NCI-H510A treated with DMSO at 0.1 percent for 48 hours (cell line): ENCODE measurements around the gene NCOR2.

ENCODE experiments used
- DNase-seq: peaks from one replicate; lab custom pipeline; 2025; lab: John Stamatoyannopoulos, UW

NCOR2 gene

DNA sequence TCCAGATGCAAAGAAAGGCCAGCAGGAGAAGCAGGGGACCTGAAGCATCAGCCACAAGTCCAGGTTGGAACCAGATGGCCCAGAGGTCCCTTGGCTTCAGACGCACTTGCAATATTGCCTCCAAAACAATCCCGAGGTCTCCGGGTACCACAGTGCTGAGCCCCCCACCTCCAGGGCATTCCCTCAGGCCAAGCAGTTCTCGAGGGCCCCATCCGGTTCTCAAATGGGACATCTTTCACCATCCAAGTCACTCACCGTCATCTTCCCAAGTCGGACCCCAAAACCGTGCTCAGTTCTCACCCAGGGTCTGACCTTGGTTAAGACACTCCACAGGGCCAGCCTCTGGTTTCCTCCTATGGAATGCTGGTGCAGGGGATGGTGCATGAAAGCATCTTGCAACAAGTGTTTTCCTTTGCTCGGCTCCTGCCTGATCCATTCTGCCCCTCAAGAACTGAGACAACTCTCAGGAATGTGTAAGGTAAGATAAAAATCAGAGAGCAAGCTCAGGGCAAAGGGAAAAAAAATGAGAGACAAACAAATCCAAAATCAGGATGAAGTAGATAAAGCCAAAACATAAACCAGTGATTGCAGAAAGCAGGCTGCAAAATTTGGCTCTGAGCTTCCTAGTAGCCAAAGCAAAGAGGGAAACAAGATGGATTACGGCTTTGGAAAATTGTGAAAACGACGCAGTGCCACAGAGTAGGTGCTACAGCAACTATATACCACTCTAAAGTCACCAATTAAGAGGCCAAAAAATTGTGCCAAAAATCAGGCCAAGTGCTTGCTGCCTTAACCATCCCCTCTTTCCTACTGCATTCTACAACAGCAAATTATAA lies 8.0 kb downstream of the NCOR2 start:
- no peak for DNase-seq

DNA sequence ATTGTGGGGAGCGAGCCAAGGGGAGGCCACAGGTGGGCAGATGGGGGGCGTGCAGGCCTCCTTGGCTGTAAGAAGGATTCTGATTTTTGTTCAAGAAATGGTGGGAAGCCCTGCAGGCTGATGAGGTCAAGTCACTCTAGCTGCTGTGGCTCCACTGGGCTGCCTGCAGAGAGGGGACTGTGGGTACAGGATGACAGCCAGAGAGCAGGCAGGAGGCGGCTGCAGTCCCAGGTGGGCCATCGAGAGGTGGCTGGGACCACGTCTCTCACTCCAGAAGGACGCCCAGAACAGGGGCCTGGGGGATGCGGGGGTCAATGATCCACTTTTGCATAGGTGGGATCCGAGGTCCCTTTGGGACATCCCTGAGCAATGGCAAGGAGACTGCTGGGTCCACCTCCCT lies 9.1 kb downstream of the NCOR2 start:
- DNase-seq: no peak

DNA sequence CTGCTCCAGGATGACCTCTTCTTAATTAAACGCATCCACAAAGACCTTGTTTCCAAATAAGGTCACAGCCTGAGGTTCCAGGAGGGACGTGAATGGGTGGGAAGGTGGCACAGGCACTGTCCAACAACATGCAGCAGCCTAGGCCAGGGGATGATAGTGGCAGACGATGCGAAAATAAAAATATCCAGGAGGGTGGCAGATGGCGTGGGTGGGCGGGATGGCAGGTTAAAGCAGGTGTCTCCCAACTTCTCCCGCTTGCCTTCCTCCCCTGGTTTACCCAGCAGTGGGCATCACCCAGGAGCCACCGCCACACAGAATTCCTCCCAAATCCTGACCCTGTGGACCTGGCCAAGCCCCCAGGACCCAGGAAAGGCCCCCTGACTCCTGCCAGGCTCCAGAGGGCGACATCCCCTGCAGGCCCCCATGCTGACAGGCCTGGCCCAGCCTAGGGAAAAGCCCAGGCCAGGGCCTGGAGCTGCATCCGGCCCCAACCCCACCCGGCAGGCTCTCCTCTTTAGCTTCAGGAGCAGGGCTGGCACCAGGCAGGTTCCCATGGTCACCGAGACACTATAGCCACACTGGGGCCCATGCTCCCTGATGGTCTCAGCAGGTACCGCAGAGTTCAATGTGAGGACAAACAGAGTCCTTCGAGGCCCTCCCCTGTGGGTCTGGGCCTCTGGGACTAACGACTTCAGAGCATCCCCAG lies 9.7 kb downstream of the NCOR2 start:
- DNase-seq: peak; percentile 65

DNA sequence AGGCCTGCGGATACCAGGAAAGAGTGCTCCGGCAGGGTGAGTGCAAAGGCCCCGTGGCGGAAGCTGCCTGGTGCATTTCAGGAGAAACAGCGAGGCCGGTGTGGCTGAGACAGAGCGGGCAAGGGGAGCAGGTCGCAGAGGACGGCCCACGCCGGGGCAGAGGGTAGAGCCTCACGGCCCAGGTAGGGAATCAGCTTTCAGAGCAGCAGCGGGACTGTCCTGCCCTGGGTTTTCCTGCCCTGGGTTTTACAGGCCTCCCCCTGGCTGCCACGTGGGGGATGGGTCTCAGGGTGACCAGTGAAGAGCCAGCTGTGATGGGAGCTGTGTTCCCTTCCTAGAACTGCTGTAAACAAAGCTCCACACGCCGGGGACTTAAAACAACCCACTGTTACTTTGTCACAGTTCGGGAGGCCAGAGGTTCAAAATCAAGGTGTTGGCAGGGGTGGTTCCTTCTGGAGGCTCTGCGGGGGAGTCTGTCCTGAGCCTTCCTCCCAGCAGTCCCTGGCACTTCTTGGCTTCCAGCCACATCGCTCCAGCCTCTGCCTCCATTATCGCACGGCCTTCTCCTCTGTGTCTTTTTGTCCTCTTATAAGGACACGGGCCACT lies 10.4 kb downstream of the NCOR2 start:
- DNase-seq: no peak

DNA sequence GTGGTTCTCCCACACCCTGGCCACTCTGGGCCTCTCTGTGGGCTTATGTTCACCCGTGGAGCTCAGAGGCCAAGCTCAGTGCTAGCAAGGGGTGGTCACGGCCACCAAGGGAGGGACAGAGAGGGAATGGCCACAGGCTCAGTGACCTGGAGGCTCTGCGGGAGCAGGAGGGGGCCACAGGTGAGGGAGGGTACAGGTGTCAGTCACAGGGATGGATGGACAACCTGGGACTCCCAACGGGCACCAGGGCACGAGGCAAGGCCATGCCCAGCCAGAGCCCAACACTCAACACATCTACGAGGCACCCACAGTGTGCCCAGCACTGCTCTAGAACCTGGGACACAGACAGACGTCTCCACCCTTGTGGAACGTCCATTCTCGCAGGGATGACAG lies 11.3 kb downstream of the NCOR2 start:
- DNase-seq: no peak

DNA sequence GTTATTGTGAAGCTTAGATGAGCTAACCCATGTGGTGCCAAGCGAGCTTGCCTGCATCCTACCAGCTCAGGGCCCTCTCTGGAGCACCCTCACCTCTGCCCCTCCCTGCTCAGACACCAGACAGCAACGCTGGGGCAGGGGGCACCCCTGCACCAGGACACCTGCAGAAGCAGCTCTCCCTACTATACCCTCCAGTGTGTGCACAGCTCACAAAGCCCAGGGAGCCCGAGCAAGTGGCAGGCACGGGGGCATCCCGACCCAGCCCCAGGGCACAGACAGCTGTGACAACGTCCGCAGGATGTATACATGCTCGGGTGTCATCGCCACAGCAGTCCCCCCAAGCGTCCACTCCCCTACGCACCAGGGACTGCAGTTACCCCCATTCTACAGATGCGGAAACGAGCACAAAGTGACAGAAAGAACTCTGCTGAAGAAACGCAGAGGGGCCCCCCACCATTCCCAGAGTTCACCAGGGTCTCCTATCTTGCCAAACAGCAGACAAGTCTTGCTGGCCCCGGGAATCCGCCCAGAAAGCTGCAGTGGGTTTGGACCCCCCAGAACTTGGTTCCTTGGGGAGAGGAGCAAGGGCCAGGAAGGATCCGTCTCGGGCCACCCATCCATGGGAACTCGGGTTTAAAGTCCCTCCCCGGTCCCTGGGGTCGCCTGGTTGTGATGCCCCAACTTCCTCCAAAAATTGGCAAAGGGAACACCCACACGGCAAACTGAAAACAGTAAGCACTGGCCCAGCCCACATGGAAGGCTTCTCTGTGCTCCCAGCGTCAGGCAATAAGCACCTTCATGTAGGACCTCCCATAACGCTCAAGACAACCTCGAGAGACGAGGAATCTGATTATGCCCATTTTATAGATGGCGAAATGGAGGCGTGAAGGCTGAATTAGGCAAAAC lies 12.0 kb downstream of the NCOR2 start:
- DNase-seq: no peak

DNA sequence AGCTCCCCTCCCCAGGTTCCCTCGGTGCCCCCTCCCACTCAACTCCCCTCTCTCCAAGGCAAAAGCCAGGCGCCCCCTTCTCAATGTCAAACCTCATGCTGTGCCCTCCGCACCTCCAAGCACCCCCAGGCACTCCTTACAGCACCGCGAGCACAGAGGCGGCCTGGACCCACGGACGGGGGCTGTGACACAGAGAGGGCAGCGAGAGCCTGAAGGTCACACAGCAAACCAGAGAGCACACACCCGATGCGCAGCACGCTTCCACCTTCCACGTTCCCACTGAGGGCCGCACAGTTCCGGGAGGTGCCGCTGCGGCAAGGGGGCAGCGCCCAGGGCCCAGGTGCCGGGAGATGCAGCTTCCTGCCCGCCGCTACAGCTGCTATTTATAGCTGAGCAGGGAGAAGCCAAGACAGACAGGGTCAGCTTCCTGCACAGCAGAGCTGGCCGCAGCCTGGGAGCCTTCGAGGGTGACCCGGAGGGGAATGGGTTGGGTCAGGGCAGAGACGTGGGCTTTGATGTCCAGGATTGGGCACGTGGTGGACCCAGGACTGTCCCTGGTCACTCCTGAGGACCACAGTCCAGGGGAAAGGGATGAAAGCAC lies 12.9 kb downstream of the NCOR2 start:
- DNase-seq: no peak

DNA sequence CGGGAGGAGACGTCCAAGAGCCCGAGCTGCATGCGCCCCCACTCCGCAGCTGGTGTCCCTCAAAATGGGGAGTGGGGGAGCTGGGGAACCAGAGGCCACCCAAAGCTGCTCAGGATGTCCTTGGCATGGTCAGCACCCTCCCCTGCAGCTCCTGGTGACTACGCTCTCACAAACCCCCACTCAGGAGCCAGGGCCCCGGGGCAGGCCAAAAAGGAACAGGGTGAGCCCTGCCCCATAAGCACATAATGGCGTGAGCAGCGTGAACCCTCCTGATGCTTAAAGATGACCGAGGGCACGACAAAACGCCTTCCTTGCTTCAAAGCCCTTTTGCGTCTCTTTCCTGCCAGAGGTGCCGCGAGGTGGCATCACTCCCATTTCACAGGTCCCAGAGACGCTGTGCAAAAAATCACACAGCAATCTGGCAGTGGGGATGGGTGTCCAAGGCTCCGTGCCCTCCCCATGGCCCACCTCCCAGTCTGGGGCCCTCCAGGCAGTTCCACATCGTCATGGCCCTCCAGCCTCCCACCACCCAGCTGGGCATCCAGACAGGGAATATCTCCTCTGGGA lies 13.5 kb downstream of the NCOR2 start:
- no peak for DNase-seq

DNA sequence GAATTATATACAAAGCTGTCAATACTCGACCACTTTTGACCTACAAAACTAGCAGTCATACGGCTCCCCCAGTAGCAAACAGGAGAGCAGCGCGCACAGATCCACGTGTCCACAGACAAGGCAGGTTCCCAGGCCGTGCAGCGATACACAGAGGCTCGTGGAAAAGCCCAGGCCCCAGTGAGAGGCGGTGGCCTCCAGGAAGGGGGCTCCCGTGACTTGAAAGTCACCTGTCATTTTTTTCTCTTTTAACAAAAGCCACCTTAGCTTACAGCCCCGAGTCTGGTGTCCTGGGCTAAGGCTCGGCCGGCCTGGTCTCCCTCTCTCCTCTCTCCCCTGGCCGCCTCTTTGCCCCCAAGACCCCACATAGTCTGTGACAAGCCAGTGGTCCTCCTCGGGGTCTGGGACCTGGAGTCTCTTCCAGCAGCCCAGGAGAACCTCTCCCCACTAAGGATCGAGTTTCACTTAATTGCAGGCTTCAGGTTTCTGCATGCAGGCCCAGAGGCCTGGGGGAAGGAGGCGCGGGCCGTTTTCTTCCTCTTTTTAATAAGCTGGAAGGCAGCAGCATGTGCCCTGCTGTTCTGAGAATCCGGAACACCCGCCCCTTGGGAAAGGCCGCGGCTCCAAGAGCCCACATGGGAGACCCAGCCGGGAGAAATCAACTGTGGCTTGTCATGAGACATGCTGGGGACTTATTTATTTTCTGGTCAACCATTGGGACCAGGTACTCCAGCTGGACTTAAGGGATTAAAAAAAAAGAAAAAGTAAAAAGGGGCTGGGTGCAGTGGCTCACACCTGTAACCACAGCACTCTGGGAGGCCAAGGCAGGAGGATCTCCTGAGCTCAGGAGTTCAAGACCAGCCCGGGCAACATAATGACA lies 15.9 kb downstream of the NCOR2 start:
- peak; percentile 73 for DNase-seq

DNA sequence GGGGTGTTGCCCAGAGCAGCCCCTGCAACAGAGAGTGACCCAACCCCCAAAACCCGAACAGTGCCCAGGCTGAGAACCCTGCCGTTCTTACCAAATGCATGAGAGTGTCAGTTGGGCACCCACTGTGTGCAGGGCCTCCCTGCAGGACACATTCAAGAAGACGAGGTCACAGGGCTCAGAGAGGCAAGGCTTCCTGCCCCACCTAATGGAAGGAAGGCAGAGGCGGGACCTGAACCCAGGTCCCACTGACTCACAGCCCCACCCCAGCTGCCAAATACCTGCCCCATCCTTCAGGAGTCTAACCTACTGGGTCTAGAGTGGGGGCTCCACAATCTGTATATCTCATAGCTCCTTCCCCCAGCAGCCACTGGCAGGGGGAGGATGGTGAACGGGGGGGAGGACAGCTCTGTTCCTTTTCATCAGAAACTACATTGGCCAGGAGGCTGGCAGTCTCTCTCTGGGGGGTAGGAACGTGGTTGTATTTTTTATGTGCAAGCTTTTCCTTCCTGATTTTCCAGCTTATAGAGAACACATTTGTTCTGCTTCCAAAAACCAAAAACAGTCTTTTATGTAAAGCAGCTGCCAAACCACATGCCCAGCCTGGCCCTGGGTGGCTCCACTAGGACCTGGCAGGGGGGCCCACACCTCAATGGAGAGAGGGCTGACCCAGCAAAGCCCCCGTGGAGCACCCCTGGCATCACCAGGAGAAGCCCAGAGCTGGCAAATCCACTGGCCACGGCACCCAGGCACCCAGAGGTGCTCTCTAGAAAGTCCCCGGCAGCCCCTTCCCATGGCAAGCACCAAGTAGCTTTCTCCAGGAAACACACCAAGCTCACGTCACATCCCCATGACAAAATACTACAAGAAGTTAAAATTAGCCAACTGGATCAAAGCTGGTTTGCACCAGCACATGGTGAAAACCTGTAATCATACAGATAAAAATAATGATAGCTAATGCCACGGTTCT lies 17.0 kb downstream of the NCOR2 start:
- DNase-seq: no peak

DNA sequence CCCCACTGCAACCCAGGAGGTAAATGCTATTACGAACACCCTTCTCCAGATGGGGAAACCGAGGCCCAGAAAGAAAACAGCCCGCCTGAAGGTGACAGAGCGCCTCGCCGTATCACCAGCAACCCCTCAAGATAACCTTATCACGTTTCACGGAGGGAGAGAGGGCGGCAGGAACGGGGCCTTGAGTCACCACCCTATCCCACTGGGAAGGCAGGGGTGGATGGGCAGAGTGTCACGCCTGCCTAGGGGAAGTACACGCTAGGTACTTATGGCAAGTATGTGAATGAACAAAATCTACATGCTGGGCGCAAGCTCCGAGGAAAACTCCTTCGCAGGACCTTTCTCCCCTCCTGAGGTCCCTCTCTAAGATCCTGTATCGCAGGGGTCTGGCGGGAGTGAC lies 17.8 kb downstream of the NCOR2 start:
- DNase-seq: no peak

DNA sequence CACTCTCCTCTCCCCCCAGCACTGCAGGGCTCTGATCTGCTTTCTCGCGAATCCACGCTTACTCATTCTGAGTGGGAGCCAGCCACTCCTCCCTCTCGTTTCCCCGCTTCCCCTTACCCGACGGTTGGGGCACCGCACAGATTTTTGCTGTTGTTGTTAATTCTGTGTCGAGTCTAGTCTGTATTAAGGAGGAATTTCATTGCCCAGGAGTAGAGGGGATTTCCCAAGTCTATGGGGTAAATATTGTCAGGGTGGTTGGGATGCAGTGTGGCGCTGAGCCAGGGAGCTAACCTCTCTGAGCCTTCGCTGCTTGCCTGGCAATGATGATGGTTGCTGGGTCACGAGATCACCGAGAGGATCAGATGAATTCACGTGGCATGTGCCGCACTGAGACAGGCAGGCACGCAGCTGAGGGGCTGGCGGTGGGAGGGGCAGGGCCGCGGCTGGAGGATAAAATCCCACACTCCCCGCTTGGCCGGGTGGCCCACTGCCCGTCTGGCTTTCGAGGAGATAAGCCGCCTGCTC lies 18.5 kb downstream of the NCOR2 start:
- no peak for DNase-seq

DNA sequence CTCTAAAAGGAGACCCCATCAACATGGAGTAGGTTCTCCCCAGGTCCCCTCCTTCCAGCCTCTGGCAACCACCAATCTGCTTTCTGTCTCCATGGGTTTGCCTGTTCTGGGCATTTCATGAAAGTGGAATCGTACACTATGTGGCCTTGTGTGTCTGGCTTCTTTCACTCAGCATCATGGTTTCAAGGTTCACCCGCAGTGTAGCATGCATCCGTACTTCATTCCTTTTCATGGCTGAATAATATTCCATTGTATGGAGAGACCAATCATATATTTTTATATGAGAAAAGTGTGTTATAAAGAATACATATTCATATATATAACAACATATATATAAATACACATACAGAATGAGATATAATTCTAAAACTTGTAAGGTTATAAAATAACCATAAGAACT lies 19.8 kb downstream of the NCOR2 start:
- DNase-seq: no peak

DNA sequence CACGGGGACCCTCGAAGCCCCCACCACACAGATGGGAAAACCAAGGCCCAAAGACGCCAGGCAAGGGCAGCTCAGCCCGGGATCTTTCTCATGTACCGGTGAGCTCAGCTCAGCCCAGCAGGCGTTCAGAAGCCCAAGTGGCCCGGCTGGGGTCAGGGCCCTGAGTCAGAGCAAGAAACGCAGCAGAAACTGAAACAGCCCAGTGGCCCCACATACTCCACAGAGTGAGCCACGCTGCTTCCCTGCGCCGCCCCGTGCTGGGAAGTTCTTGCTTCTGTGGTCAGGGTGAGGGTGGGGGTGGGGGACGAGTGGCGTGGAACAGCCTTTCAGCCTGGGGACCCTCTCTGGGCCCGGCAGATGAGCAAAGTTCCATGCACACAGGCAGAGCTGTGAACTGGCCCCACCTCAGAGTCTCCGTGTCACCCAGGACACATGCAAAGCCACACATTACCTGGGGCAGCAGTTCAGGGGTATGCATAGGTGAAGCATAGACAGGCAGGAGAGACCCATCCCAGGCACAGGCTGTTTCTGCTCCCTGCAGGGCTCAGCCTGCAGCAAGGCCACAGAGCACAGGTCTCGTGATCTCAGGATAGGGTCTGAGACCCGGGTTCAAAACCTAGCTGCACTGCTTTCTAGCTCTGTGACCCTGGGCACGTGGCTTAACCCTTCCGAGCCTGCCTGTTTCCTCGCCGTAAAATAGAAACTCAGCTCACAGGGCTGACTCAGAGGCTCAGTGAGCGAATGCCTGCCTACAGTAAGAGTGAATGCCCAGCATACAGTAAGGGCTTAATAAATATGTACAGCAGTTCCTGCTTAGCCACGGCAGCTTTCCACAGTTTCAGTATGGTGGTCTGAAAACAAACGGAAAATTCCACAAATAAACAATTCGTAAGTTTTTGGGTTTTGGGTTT lies 21.6 kb downstream of the NCOR2 start:
- DNase-seq: no peak

DNA sequence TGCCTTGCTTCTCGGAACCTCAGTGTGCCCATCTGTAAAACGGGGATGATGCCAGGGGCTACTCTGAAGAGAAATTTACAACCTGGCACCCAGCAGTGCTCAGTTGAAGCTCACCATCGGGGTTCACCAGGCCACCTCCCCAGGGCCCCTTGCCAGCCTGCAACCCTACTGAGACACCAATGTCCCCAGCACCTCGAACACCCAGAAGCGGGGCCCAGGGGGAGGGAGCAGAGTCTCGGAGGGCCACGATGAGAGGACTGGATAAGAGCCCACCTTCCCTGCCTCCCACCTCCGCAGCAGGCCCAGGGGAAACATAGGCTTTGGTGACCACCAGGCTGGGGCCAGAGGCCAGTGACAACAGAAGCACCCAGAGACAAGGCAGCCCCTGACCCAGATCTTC lies 22.4 kb downstream of the NCOR2 start:
- no peak for DNase-seq

DNA sequence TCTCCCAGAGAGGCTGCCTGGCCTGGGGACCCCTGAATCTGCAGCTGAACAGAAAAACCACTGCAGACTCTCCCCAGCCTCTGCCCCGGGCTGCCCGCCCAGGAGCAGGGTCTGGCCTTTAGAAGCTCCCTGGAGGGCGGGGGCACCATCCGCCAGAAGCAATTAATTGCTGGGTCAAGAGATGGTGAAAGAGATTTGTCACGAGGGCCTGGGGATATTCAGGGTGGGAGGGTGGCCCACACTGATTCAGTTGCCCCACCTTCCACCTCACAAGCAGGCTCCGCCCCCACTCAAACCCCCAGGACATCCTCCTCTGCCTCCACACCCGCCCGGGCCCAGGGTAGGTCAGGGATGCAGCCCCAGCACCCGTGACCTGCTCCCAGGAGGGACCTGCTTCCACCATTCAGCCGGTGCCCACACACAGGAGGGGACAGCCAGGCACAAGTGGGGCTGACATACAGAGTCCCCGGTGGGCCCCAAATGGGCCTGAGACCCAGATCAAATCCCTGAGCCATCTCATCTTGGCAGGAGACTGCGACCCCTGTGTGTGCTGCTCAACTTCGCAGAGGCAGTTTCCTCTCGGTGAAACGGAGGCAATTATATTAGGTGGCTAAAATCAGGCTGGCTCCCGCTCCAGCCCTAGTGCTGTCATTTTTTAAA lies 23.0 kb downstream of the NCOR2 start:
- peak; percentile 27 for DNase-seq

DNA sequence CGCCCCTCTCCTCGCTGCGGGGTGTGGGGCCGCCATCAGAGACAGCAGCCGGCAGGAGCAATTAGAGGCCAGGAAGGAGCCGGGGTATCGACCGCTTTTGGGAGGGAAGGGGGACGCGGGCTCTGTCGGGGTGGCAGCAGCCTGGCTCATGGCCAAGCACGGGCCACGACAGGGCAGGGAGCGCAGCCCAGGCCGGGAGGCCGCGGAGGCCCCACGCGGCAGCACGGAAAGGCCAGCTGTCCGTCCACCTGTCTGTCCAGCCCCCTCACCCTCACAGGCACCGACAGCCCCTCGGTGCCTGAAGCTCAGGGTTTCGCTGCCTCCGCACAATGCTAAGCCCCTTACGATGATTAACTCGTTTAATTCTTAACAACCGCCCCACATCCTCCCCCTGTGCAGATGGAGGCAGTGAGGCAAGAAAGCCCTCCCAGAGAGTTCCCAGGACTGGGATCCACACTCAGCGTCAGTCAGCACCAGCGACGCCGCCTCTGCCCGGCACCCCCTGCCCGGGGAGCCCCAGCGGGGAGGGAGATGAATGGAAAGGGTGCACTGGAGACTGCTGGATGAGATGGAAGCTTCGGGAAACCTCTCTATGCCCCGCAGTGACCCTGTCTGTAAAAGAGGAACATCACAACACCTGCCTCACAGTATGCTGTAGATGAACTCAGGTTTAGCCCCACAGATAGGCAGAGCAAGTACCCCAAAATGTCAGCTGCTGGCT lies 23.7 kb downstream of the NCOR2 start:
- DNase-seq: no peak
